GM23248 (cell line): ENCODE measurements around the gene RGL1.

Source experiments
- EZH2 ChIP-seq: fragments of 200-600 bp; sonication (generic); IDR thresholded peaks from 2 replicates; pipeline ENCODE4 v1.6.1; 2018; ENCODE audit warnings: antibody characterized with exemption, mild to moderate bottlenecking; ENCODE audit not compliant: insufficient read depth, poor library complexity, severe bottlenecking
- EZH2phosphoT487 ChIP-seq: fragments of 200-600 bp; sonication (generic); IDR thresholded peaks from 2 replicates; pipeline ENCODE4 v1.6.1; 2018; ENCODE audit warnings: antibody characterized with exemption, moderate library complexity, mild to moderate bottlenecking, low read depth; ENCODE audit not compliant: insufficient read depth

DNA sequence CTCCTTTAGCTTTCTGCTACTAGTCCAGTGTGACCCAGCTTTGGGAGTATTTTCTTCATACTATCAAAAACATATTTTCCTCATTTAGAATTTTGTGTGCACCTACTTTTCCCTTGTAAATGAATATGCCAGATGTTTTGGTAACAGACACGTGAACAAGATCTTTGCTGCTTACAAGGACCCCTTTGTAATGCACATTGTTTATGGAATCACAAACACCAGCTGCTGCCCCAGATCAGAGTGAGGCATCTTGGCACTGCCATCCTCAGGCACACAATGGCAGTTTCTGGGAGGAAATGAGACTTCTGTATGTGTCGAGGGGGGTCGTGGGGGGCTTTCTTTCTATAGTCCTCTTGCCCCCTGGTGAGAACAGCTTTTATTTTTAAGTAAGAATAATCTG, 115.7 kb downstream of the RGL1 start:
- TF ChIP-seq EZH2phosphoT487 = no peak
- TF ChIP-seq EZH2 = no peak
